ENCODE data around the gene ADAMTSL1. TPM values are rescaled to one million over a fixed set of nuclear protein-coding genes. Genes with fewer than 3 reads are reported as not detected.

Gene ADAMTSL1
- total RNA-seq, 2 experiments from 2014 or later, result not detected

DNA sequence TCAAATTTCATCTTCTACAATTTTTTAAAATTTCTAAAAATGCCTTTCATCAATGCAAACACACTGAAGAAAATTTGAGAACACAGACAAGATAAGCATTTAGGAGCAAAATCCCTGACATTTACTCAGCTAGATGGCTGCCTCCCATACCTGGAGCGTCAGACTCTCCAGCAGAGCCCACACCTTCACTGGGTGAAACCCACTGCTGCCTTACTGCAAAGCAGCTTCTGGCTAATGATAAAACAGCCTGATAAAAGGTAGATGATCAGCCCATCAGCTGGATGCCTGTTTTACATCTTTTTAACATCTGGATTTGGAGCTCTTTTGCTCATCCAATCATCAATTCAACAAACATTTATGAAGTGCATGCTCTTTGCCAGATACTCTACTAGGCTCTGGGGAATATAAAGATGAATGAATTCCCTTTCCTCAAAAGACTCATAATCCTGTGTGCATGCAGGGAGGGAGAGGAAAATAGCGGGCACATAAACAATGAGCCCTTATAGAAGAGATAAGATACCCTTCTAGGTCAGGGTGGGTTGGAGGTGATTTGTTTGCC is 287.9 kb downstream of the ADAMTSL1 start:
- no peak overlapping the region for H3K27ac Mint-ChIP-seq

DNA sequence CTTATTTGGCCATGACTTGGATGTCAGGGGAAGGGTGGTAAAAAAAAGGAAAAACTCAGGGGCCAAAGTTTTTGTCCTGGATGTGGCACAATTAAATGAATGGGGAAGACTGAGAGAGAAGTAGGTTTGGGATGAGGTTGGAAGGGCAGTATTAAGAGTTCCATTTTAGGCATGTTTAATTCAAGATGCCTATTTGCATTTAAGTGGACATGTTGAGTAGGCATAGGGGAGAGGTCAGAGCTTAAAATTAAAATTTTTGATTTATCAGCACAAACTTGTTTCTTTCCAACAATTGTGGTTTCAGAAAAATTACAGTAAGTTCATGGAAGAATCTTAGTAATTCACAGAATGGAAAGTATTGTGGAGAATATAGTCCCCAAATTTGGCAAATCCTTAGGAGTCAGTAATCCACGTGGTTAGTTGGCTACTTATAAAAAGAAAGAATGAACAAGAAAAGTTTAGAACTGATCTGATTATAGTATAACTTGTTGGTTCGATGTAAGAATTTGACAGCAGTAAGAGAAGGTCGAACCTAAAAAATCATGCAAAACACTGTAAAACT is 293.1 kb downstream of the ADAMTSL1 start:
- ATAC-seq (ENCODE audit: low read depth) (no peak), DNase-seq (no peak)
- Mint-ChIP-seq H3K36me3 (no peaks in the 10 kb centered on the region), H3K4me1 (no peaks in the 10 kb centered on the region), H3K9me3 (no peaks in the 10 kb centered on the region), H3K4me3 (no peak overlapping the region), H3K27me3 (peaks cover 5% of the 10 kb centered on the region), H3K27ac (no peak overlapping the region)
- POLR2A ChIA-PET, result no interaction called here

More for the DNA sequence above, 287.9 kb downstream of the ADAMTSL1 start:
- H3K4me1 Mint-ChIP-seq, result no peaks in the 10 kb centered on the region
- DNase-seq (no peak), ATAC-seq (ENCODE audit: low read depth) (no peak)
- H3K36me3 Mint-ChIP-seq, result no peaks in the 10 kb centered on the region
- POLR2A ChIA-PET, result no interaction called here
- no peaks in the 10 kb centered on the region for H3K9me3 Mint-ChIP-seq
- H3K4me3 Mint-ChIP-seq, result no peak overlapping the region
- H3K27me3 Mint-ChIP-seq, result peaks cover 14% of the 10 kb centered on the region

DNA sequence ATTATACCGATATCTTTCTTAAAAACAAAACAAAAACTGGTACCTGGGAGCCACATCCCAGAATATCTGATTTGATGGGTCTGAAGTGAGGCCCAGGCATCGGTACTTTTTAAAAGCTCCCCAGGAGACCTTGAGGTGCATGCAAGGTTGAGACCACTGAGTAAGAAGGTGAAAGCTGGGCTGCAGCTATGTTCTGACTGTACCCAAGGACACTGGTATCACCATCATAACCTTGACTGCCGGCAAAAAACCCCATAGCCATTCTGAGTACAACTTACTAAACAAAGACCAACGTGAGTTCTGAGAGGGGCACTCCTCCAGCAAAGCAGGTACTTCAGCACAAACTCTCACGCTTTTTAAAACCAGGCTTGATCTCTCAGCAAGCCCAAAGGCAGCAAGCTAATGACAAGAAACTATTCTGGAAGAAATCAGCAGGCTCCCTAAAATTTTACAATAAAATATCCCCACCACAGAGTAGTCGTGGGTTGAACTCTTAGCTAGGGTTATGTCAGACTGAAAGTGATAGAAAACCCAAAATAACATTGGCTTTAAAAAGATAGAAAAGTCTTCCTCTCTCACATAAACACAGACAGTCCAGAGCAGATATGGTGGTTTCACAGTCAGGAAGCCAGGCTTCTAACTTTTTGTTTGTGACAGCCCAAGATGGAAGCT is 295.1 kb downstream of the ADAMTSL1 start:
- no peaks in the 10 kb centered on the region for H3K4me1 Mint-ChIP-seq
- H3K27ac Mint-ChIP-seq, result no peak overlapping the region
- no peaks in the 10 kb centered on the region for H3K9me3 Mint-ChIP-seq
- POLR2A ChIA-PET, result no interaction called here
- H3K4me3 Mint-ChIP-seq, result no peak overlapping the region
- no peak for DNase-seq
- H3K36me3 Mint-ChIP-seq, result no peaks in the 10 kb centered on the region
- no peak for ATAC-seq (ENCODE audit: low read depth)
- peaks cover 2% of the 10 kb centered on the region for H3K27me3 Mint-ChIP-seq

DNA sequence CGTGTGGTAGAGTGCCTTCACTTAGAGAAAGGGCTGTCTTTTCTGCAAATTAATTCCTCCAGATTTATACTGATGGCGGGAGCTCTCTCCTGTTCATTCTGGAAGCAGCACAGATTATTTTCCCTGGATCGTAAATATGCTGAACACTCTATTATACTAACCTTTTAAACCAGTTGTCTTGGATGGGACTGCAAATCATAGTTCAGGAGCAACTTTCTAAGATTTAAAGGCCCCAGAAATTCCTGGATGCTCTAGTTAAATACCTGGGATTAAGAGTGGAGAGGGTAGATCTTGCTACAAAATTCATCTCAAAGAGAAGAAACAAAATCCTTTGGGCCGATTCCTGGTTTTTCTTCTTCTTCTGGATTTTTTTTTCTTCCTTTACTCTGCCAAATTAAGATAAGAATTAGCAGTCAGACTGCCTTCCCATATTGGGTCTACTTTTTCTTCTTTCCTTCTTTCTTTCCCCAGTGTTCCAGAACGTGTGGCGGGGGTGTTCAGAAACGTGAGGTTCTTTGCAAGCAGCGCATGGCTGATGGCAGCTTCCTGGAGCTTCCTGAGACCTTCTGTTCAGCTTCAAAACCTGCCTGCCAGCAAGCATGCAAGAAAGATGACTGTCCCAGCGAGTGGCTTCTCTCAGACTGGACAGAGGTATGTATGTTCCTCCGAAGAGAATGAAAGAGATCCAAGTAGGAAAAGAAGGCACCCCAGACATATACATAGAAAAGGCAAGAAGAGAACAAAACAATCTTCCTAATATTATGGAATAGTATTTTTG is 296.4 kb downstream of the ADAMTSL1 start:
- no peak overlapping the region for H3K27ac Mint-ChIP-seq
- no peak overlapping the region for H3K4me3 Mint-ChIP-seq

DNA sequence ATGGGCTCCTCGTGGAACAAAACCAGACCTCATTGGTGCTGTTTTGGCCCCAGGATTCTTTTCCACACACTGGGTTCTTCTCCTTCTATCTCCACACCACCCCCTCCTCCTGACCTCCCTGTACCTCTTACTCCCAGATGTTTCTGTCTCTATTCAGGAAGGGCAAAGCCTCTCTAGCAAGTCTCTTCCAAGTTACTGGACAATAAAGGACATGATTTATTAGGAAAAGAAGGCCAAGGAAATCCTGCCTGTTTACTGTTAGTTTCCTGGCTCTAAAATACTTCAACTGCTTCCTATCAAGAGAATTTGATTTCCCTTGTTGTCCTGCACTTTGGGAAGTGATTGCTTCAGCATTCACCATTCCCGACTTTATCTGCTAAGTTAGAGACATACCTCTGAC is 297.1 kb downstream of the ADAMTSL1 start:
- Mint-ChIP-seq H3K4me3 (no peak overlapping the region), H3K4me1 (no peaks in the 10 kb centered on the region), H3K27ac (no peak overlapping the region), H3K27me3 (no peaks in the 10 kb centered on the region), H3K9me3 (no peaks in the 10 kb centered on the region), H3K36me3 (no peaks in the 10 kb centered on the region)
- DNase-seq, result no peak
- ATAC-seq (ENCODE audit: low read depth), result no peak
- POLR2A ChIA-PET, result no interaction called here

More for the DNA sequence above, 296.4 kb downstream of the ADAMTSL1 start:
- H3K9me3 Mint-ChIP-seq, result no peaks in the 10 kb centered on the region
- H3K27me3 Mint-ChIP-seq, result peaks cover 2% of the 10 kb centered on the region
- no peak for ATAC-seq (ENCODE audit: low read depth)
- no peaks in the 10 kb centered on the region for H3K36me3 Mint-ChIP-seq
- POLR2A ChIA-PET, result no interaction called here
- no peaks in the 10 kb centered on the region for H3K4me1 Mint-ChIP-seq
- DNase-seq, result no peak

DNA sequence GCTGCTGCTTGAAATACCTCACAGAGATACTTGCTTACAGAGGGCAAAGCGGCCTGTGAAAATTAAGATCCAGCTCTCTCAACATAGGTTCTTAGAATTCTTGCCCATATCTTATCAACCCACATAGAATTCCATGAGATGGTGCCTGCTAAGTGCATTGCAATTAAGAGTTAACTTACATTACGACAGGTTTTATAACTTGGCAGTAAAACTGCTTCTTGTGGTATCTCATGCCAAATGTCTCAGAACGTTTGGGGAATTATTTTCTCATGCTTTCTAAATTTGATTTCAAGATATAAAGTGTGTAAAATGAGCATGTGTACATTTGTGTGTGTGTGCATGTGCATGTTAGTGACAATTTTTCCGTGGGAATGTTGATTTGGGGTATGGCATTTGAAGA is 297.8 kb downstream of the ADAMTSL1 start:
- DNase-seq (no peak), ATAC-seq (ENCODE audit: low read depth) (no peak)
- Mint-ChIP-seq H3K4me1 (no peaks in the 10 kb centered on the region), H3K27ac (no peak overlapping the region), H3K36me3 (no peaks in the 10 kb centered on the region), H3K9me3 (no peaks in the 10 kb centered on the region), H3K4me3 (no peak overlapping the region), H3K27me3 (peaks cover 1% of the 10 kb centered on the region)
- POLR2A ChIA-PET, result no interaction called here

DNA sequence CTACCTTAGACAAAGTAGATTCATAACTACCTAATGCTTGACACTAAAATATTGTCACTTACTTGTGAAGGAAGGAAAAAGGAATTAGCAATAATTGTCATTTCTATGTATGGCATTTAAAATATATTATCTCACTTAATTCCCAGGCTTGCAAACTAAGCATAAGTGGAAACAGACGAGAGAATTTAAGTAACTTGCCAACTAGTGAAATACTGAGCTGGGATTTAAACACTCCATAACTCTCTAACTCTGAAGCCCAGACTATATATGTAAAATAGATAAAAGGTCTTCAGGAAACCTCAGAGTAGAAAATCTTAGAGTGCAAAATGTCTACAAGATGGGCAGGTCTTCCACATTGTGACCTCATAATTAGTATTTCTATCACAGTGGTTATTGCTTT is 301.3 kb downstream of the ADAMTSL1 start:
- ATAC-seq (ENCODE audit: low read depth) (no peak), DNase-seq (no peak)
- no peaks in the 10 kb centered on the region for H3K4me1 Mint-ChIP-seq
- H3K27me3 Mint-ChIP-seq, result peaks cover 1% of the 10 kb centered on the region
- H3K27ac Mint-ChIP-seq, result no peak overlapping the region
- H3K36me3 Mint-ChIP-seq, result no peaks in the 10 kb centered on the region
- POLR2A ChIA-PET, result no interaction called here
- no peak overlapping the region for H3K4me3 Mint-ChIP-seq
- no peaks in the 10 kb centered on the region for H3K9me3 Mint-ChIP-seq

DNA sequence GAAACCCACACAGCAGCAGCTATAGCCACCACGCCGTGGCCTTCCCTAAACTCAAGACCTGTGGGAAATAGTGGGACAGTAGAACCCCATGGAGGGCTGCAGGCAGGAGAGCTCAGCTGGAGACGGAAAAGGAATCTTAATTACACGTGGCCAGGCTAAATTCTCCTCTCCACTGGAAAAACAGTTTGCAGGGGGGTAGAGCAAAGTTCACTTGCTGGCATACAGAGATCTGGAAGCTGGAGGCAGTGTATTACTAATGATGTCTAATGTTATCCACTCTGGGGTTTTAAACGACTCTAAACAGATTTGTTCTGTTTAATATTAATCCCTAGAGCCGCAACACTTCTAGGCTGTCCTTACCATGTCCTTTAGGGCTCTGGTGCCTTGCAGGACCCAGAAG is 302.0 kb downstream of the ADAMTSL1 start:
- Mint-ChIP-seq H3K27ac (no peak overlapping the region), H3K4me3 (no peak overlapping the region), H3K36me3 (no peaks in the 10 kb centered on the region), H3K27me3 (peaks cover 1% of the 10 kb centered on the region), H3K9me3 (no peaks in the 10 kb centered on the region), H3K4me1 (no peaks in the 10 kb centered on the region)
- POLR2A ChIA-PET, result no interaction called here
- ATAC-seq (ENCODE audit: low read depth) (no peak), DNase-seq (no peak)

DNA sequence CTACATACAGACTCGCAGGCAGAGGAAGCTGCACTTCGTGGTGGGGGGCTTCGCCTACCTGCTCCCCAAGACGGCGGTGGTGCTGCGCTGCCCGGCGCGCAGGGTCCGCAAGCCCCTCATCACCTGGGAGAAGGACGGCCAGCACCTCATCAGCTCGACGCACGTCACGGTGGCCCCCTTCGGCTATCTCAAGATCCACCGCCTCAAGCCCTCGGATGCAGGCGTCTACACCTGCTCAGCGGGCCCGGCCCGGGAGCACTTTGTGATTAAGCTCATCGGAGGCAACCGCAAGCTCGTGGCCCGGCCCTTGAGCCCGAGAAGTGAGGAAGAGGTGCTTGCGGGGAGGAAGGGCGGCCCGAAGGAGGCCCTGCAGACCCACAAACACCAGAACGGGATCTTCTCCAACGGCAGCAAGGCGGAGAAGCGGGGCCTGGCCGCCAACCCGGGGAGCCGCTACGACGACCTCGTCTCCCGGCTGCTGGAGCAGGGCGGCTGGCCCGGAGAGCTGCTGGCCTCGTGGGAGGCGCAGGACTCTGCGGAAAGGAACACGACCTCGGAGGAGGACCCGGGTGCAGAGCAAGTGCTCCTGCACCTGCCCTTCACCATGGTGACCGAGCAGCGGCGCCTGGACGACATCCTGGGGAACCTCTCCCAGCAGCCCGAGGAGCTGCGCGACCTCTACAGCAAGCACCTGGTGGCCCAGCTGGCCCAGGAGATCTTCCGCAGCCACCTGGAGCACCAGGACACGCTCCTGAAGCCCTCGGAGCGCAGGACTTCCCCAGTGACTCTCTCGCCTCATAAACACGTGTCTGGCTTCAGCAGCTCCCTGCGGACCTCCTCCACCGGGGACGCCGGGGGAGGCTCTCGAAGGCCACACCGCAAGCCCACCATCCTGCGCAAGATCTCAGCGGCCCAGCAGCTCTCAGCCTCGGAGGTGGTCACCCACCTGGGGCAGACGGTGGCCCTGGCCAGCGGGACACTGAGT is 303.2 kb downstream of the ADAMTSL1 start:
- H3K27ac Mint-ChIP-seq, result no peak overlapping the region
- no peak for ATAC-seq (ENCODE audit: low read depth)
- no peaks in the 10 kb centered on the region for H3K36me3 Mint-ChIP-seq
- POLR2A ChIA-PET, result no interaction called here
- no peak overlapping the region for H3K4me3 Mint-ChIP-seq
- DNase-seq, result no peak
- no peaks in the 10 kb centered on the region for H3K9me3 Mint-ChIP-seq
- H3K4me1 Mint-ChIP-seq, result no peaks in the 10 kb centered on the region
- H3K27me3 Mint-ChIP-seq, result peaks cover 1% of the 10 kb centered on the region

DNA sequence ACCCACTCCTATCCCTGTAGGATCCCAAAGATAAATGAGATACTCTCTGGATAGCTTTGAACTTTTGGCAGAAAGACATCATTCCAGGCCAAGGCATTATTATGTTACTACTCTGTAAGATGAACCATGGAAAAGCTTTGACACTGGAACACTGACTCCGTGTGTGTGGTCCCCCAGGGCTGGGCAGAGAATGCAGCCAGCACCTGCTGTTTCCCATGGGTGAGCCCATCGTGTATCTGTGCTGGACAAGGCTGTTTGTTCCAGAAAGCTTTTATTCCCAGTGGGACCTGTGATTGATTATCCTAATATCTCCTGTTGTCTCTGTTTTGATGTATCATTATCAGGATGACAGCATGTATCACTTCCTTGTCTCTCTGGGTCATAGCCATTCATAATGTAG is 304.2 kb downstream of the ADAMTSL1 start:
- POLR2A ChIA-PET, result no interaction called here
- H3K27me3 Mint-ChIP-seq, result peaks cover 4% of the 10 kb centered on the region
- no peak overlapping the region for H3K4me3 Mint-ChIP-seq
- no peaks in the 10 kb centered on the region for H3K36me3 Mint-ChIP-seq
- no peak for ATAC-seq (ENCODE audit: low read depth)
- H3K27ac Mint-ChIP-seq, result no peak overlapping the region
- no peak for DNase-seq
- H3K4me1 Mint-ChIP-seq, result no peaks in the 10 kb centered on the region
- H3K9me3 Mint-ChIP-seq, result no peaks in the 10 kb centered on the region

DNA sequence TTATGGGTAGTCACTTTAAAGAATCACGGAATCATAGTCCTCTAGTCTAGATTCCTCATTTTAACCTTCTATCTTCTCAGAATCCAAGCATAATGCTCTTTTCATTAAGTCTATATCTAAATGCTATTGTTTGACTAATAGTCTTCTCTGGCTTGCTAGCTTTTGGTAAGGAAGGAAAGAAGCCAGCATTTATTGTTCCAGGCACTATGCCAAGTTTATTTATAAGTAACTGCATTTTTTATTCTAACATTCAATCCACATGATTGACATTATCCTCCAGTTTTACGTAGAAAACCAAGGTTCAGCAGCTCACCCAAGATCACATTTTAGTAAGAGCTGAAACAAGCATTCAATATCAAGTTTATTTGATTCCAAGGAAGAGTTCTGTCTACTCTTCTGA is 304.9 kb downstream of the ADAMTSL1 start:
- Mint-ChIP-seq H3K4me3 (no peak overlapping the region), H3K27me3 (peaks cover 4% of the 10 kb centered on the region), H3K36me3 (no peaks in the 10 kb centered on the region), H3K9me3 (no peaks in the 10 kb centered on the region), H3K4me1 (no peaks in the 10 kb centered on the region), H3K27ac (no peak overlapping the region)
- POLR2A ChIA-PET, result no interaction called here
- ATAC-seq (ENCODE audit: low read depth) (no peak), DNase-seq (no peak)

DNA sequence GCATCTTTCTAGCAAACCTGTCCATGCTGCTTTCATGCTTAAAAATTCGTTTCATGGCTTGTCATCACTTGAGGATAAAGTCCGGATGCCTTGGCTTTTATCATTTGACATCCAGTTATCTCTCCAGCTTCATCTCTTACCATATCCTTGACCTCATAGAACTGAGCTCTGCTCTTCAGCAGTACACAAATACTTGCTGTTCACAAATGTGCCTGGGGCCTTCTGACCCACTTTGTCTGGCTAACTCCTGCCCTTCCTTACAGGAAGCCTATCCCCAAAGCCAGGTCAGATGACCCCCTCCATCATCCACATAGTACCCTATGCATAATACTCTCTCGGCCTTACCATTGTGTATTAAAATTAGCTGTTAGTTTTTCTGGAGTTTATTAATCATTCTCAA is 310.0 kb downstream of the ADAMTSL1 start:
- POLR2A ChIA-PET, result no interaction called here
- H3K4me1 Mint-ChIP-seq, result no peaks in the 10 kb centered on the region
- DNase-seq, result no peak
- H3K9me3 Mint-ChIP-seq, result no peaks in the 10 kb centered on the region
- ATAC-seq (ENCODE audit: low read depth), result no peak
- no peaks in the 10 kb centered on the region for H3K36me3 Mint-ChIP-seq
- no peak overlapping the region for H3K27ac Mint-ChIP-seq
- no peak overlapping the region for H3K4me3 Mint-ChIP-seq
- H3K27me3 Mint-ChIP-seq, result peaks cover 3% of the 10 kb centered on the region

DNA sequence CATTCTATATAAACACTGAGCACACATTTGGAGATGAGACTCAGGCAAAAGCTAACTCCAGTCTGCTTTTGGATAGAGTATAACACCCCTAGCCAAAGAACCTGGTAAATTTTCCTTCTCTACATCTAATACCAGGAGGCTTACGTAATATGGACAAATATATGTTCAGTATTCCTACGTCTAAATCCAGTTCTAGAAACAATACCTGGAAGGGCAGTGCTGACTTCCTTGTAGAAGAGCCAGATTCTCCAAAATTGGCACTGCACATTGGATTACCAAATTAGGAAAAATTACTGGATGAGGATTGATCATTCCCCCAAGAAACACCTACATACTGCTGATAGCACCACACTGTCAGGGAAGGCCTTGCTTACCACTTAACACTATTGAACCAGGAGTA is 311.7 kb downstream of the ADAMTSL1 start:
- H3K4me3 Mint-ChIP-seq, result no peak overlapping the region
- no peaks in the 10 kb centered on the region for H3K9me3 Mint-ChIP-seq
- no peak overlapping the region for H3K27ac Mint-ChIP-seq
- no peaks in the 10 kb centered on the region for H3K36me3 Mint-ChIP-seq
- ATAC-seq (ENCODE audit: low read depth) (no peak), DNase-seq (no peak)
- POLR2A ChIA-PET, result no interaction called here
- H3K27me3 Mint-ChIP-seq, result peaks cover 3% of the 10 kb centered on the region
- H3K4me1 Mint-ChIP-seq, result no peaks in the 10 kb centered on the region

All from activated naive CD8-positive, alpha-beta T cell treated with anti-CD3 and anti-CD28 coated beads, Interleukin-2, amount 10 ng/mL, durations not matched to agents 7 days and 5 days (primary cell).